ENCODE measurements around the gene BBX. TPM values are rescaled to one million over a fixed set of nuclear protein-coding genes. Genes with fewer than 3 reads are reported as not detected.
A peak's percentile ranks its signal among the peaks of the same experiment; 100 is the strongest.

BBX gene
- total RNA-seq, 1 donor from 2014 or later = 62.3 TPM

GRCh38 chr3:107669669-107670068 is 146.9 kb downstream of the BBX start:
- no peaks in the 10 kb centered on the region for H3K4me1 ChIP-seq
- DNase-seq = no peak
- no peak for TF ChIP-seq CTCF (IDR thresholded peaks at IDR 0.05)
- no peaks in the 10 kb centered on the region for H3K9me3 ChIP-seq
- H3K27me3 ChIP-seq = no peaks in the 10 kb centered on the region
- no peak for ATAC-seq
- no peak overlapping the region for H3K4me3 ChIP-seq
- H3K27ac ChIP-seq = no peak overlapping the region
- intact Hi-C loops (cut with DNase I) = no loop called here
- H3K36me3 ChIP-seq = no peaks in the 10 kb centered on the region

DNA sequence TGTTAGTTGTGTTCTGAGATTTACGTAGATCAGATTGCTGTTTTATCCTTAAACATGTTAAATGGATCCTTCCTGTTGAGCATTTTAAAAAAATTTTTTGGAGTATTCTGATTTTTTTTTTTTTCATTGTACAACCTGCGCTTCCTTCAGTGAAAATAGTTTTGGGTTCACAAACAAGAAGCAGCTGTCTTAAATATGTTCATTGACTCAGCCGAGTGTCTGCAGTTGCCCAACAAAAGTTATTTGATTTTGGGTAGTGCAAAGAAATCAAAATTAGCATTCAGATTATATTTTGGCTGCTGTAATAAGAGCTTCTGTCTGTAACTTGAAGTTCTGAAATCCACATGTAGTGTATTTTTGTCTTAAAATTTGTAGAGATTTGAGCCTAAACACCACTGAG is 148.2 kb downstream of the BBX start:
- H3K4me1 ChIP-seq = no peaks in the 10 kb centered on the region
- no peak for ATAC-seq
- H3K4me3 ChIP-seq = no peak overlapping the region
- intact Hi-C loops (cut with DNase I) = no loop called here
- H3K36me3 ChIP-seq = no peaks in the 10 kb centered on the region
- TF ChIP-seq CTCF (IDR thresholded peaks at IDR 0.05) = no peak
- H3K27ac ChIP-seq = no peak overlapping the region
- no peak for DNase-seq
- no peaks in the 10 kb centered on the region for H3K27me3 ChIP-seq
- no peaks in the 10 kb centered on the region for H3K9me3 ChIP-seq

- no peak overlapping the region for H3K27ac ChIP-seq
- no peaks in the 10 kb centered on the region for H3K27me3 ChIP-seq
- no peaks in the 10 kb centered on the region for H3K9me3 ChIP-seq
- intact Hi-C loops (cut with DNase I) = no loop called here
- no peak for TF ChIP-seq CTCF (IDR thresholded peaks at IDR 0.05)
- DNase-seq = no peak
- H3K4me1 ChIP-seq = peaks cover 5% of the 10 kb centered on the region
- no peaks in the 10 kb centered on the region for H3K36me3 ChIP-seq
- no peak overlapping the region for H3K4me3 ChIP-seq
- no peak for ATAC-seq
Measured at GRCh38 chr3:107674371-107674770, 151.6 kb downstream of the BBX start.

DNA sequence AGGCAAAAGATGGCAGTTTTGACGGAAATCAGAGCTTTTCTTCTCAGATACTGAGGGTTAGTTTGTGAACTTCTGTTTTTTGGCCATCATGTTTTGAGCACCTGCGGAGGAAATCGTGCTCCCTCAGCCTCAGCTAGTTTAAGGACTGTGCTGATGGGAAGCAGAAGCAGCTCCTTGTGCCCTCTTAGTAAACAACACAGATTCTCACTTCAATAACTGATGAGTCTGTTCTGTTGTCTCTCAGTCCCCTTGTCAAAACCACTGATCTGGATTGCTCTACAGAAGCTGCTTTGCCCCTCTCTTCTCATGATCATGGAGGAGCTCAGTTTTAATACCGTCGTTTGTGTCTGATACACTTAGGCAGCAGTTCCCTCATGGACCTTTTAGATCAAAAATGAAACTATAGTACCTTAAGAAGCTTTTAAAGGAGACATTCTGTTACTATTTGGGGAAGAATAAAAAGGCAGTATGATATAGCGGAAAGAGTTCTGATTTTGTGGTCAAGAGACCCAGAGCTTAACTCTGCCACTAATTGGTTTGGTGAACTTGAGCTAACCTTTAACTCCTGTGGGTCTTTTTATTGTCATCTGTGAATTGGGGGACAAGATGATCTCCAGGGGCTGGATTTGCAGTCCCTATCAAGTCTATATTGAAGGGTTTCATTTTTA is 152.6 kb downstream of the BBX start:
- no peak for TF ChIP-seq CTCF (IDR thresholded peaks at IDR 0.05)
- Histone ChIP-seq H3K27me3 (no peaks in the 10 kb centered on the region), H3K4me3 (no peak overlapping the region), H3K36me3 (no peaks in the 10 kb centered on the region), H3K27ac (no peak overlapping the region), H3K4me1 (peaks cover 15% of the 10 kb centered on the region), H3K9me3 (no peaks in the 10 kb centered on the region)
- intact Hi-C loops (cut with DNase I) = no loop called here
- no peak for ATAC-seq
- DNase-seq = no peak

- Histone ChIP-seq H3K27me3 (no peaks in the 10 kb centered on the region), H3K4me1 (peaks cover 19% of the 10 kb centered on the region), H3K9me3 (no peaks in the 10 kb centered on the region), H3K36me3 (no peaks in the 10 kb centered on the region), H3K4me3 (no peak overlapping the region), H3K27ac (no peak overlapping the region)
- DNase-seq (no peak), ATAC-seq (no peak)
- intact Hi-C loops (cut with DNase I) = no loop called here
- peak; percentile 60 for TF ChIP-seq CTCF (IDR thresholded peaks at IDR 0.05)
Measured at GRCh38 chr3:107676469-107677309, 153.9 kb downstream of the BBX start.
